GM18499 (cell line): ENCODE measurements around the gene NOVA2.
"Not testable (repeated sequence)": the region's sequence is repeated elsewhere in the genome, so short reads cannot be mapped to it uniquely, and the experiment has no call there.

Experiments
- ATAC-seq: cut with Tn5 transposase; IDR thresholded peaks from one replicate; pipeline ENCODE4 v1.9.1; 2021; ENCODE audit warnings: moderate number of reproducible peaks; ENCODE audit not compliant: insufficient read depth, unreplicated experiment

NOVA2 gene

GRCh38 chr19:45899919-45900589 lies 73.6 kb downstream of the NOVA2 start:
- ATAC-seq = no peak

- ATAC-seq = no peak
Observed at GRCh38 chr19:45899253-45899652, 74.4 kb downstream of the NOVA2 start.

- no peak for ATAC-seq
Observed at GRCh38 chr19:45897261-45897812, 76.3 kb downstream of the NOVA2 start.

GRCh38 chr19:45895983-45896599 lies 77.6 kb downstream of the NOVA2 start:
- ATAC-seq = not testable (repeated sequence)

GRCh38 chr19:45895519-45895972 lies 78.1 kb downstream of the NOVA2 start:
- ATAC-seq = no peak

GRCh38 chr19:45890877-45891276 lies 82.8 kb downstream of the NOVA2 start:
- ATAC-seq = no peak

- ATAC-seq = no peak
Observed at GRCh38 chr19:45889210-45889885, 84.3 kb downstream of the NOVA2 start.

GRCh38 chr19:45887200-45887710 lies 86.4 kb downstream of the NOVA2 start:
- no peak for ATAC-seq

- no peak for ATAC-seq
Observed at GRCh38 chr19:45886427-45887199, 87.1 kb downstream of the NOVA2 start.

- no peak for ATAC-seq
Observed at GRCh38 chr19:45885556-45886426, 87.9 kb downstream of the NOVA2 start, which contains the start of gene IRF2BP1. TSS of gene IRF2BP1 (minus strand) at chr19:45886141. CDS start at chr19:45885774, 367 bp downstream.

- ATAC-seq = no peak
Observed at GRCh38 chr19:45884682-45885555, 88.7 kb downstream of the NOVA2 start.

GRCh38 chr19:45883881-45884681 lies 89.6 kb downstream of the NOVA2 start:
- ATAC-seq = no peak
